ENCODE data around the gene FLOT1. TPM values are rescaled to one million over a fixed set of nuclear protein-coding genes. Genes with fewer than 3 reads are reported as not detected.
"Not testable (repeated sequence)": the region's sequence is repeated elsewhere in the genome, so short reads cannot be mapped to it uniquely, and the experiment has no call there.

FLOT1 gene
- total RNA-seq, 2 experiments from 2014 or later, result 104 to 107 TPM

- H3K9me3 Mint-ChIP-seq, result peaks cover 5% of the 10 kb centered on the region
- H3K4me1 Mint-ChIP-seq, result peaks cover 42% of the 10 kb centered on the region
- DNase-seq, result no peak
- H3K27me3 Mint-ChIP-seq, result no peaks in the 10 kb centered on the region
- no peak overlapping the region for H3K27ac Mint-ChIP-seq
- no peak overlapping the region for H3K4me3 Mint-ChIP-seq
- H3K36me3 Mint-ChIP-seq, result peaks cover 7% of the 10 kb centered on the region
Measured at GRCh38 chr6:30760549-30760948, 18.1 kb upstream of the FLOT1 start.

- Mint-ChIP-seq H3K9me3 (peaks cover 5% of the 10 kb centered on the region), H3K4me3 (no peak overlapping the region), H3K27me3 (no peaks in the 10 kb centered on the region), H3K27ac (no peak overlapping the region), H3K4me1 (peaks cover 37% of the 10 kb centered on the region), H3K36me3 (peaks cover 7% of the 10 kb centered on the region)
- no peak for DNase-seq
Measured at GRCh38 chr6:30759575-30760239, 17.2 kb upstream of the FLOT1 start.

GRCh38 chr6:30757261-30757904 lies 14.9 kb upstream of the FLOT1 start:
- Mint-ChIP-seq H3K27me3 (no peaks in the 10 kb centered on the region), H3K27ac (no peak overlapping the region), H3K36me3 (no peaks in the 10 kb centered on the region), H3K4me3 (no peak overlapping the region), H3K9me3 (no peaks in the 10 kb centered on the region), H3K4me1 (peaks cover 27% of the 10 kb centered on the region)
- DNase-seq, result no peak

GRCh38 chr6:30756405-30757003 lies 14.0 kb upstream of the FLOT1 start:
- not testable (repeated sequence) for H3K27me3 Mint-ChIP-seq, H3K36me3 Mint-ChIP-seq, H3K27ac Mint-ChIP-seq, H3K9me3 Mint-ChIP-seq, DNase-seq, H3K4me3 Mint-ChIP-seq
- peaks cover 28% of the 10 kb centered on the region for H3K4me1 Mint-ChIP-seq

GRCh38 chr6:30754631-30755030 lies 12.1 kb upstream of the FLOT1 start:
- Mint-ChIP-seq H3K9me3 (no peaks in the 10 kb centered on the region), H3K27ac (no peak overlapping the region), H3K27me3 (no peaks in the 10 kb centered on the region), H3K4me3 (no peak overlapping the region), H3K4me1 (peaks cover 25% of the 10 kb centered on the region), H3K36me3 (no peaks in the 10 kb centered on the region)
- DNase-seq, result no peak

GRCh38 chr6:30752157-30752927 lies 9.9 kb upstream of the FLOT1 start:
- H3K4me3 Mint-ChIP-seq, result no peak overlapping the region
- no peak for DNase-seq
- H3K27me3 Mint-ChIP-seq, result no peaks in the 10 kb centered on the region
- no peaks in the 10 kb centered on the region for H3K36me3 Mint-ChIP-seq
- H3K27ac Mint-ChIP-seq, result no peak overlapping the region
- no peaks in the 10 kb centered on the region for H3K9me3 Mint-ChIP-seq
- peaks cover 34% of the 10 kb centered on the region for H3K4me1 Mint-ChIP-seq

- Mint-ChIP-seq H3K9me3 (no peaks in the 10 kb centered on the region), H3K27ac (no peak overlapping the region), H3K4me3 (no peak overlapping the region), H3K36me3 (peaks cover 1% of the 10 kb centered on the region), H3K4me1 (peaks cover 38% of the 10 kb centered on the region), H3K27me3 (no peaks in the 10 kb centered on the region)
- no peak for DNase-seq
Measured at GRCh38 chr6:30750379-30750668, 7.8 kb upstream of the FLOT1 start.

GRCh38 chr6:30749554-30750378 lies 7.3 kb upstream of the FLOT1 start:
- Mint-ChIP-seq H3K27me3 (no peaks in the 10 kb centered on the region), H3K27ac (no peak overlapping the region), H3K9me3 (no peaks in the 10 kb centered on the region), H3K4me3 (no peak overlapping the region), H3K36me3 (peaks cover 5% of the 10 kb centered on the region), H3K4me1 (peaks cover 42% of the 10 kb centered on the region)
- DNase-seq, result no peak

GRCh38 chr6:30748851-30749540 lies 6.5 kb upstream of the FLOT1 start:
- Mint-ChIP-seq H3K9me3 (no peaks in the 10 kb centered on the region), H3K27me3 (no peaks in the 10 kb centered on the region), H3K4me1 (peaks cover 44% of the 10 kb centered on the region), H3K4me3 (no peak overlapping the region), H3K27ac (no peak overlapping the region), H3K36me3 (peaks cover 10% of the 10 kb centered on the region)
- DNase-seq, result no peak

GRCh38 chr6:30747902-30748769 lies 5.6 kb upstream of the FLOT1 start:
- Mint-ChIP-seq H3K4me3 (no peak overlapping the region), H3K27ac (no peak overlapping the region), H3K4me1 (peaks cover 45% of the 10 kb centered on the region)

GRCh38 chr6:30747300-30747687 lies 4.8 kb upstream of the FLOT1 start:
- H3K4me1 Mint-ChIP-seq, result peaks cover 43% of the 10 kb centered on the region
- H3K27ac Mint-ChIP-seq, result no peak overlapping the region

More at GRCh38 chr6:30747902-30748769, 5.6 kb upstream of the FLOT1 start:
- DNase-seq, result no peak
- peaks cover 2% of the 10 kb centered on the region for H3K9me3 Mint-ChIP-seq
- H3K27me3 Mint-ChIP-seq, result no peaks in the 10 kb centered on the region
- peaks cover 18% of the 10 kb centered on the region for H3K36me3 Mint-ChIP-seq

GRCh38 chr6:30744054-30744805 lies 1.7 kb upstream of the FLOT1 start, which contains the start of gene IER3:
TSS of gene IER3 (minus strand) at chr6:30744547. CDS start at chr6:30744518, 29 bp downstream.
- Mint-ChIP-seq H3K4me1 (peaks cover 61% of the 10 kb centered on the region), H3K27ac (peak within 1 kb of the TSS; percentile 98), H3K36me3 (peaks cover 55% of the 10 kb centered on the region), H3K27me3 (peaks cover 8% of the 10 kb centered on the region), H3K9me3 (peaks cover 2% of the 10 kb centered on the region), H3K4me3 (peak within 1 kb of the TSS; percentile 100)
- peak; percentile 88 for DNase-seq

More at GRCh38 chr6:30747300-30747687, 4.8 kb upstream of the FLOT1 start:
- Mint-ChIP-seq H3K27me3 (peaks cover 2% of the 10 kb centered on the region), H3K9me3 (peaks cover 2% of the 10 kb centered on the region), H3K4me3 (no peak overlapping the region), H3K36me3 (peaks cover 24% of the 10 kb centered on the region)
- no peak for DNase-seq

Measured in activated naive CD8-positive, alpha-beta T cell treated with anti-CD3 and anti-CD28 coated beads for 36 hours (primary cell).